SK-N-MC (cell line): Measurements from ENCODE around the gene SAT1.
"Not testable (repeated sequence)": the region's sequence is repeated elsewhere in the genome, so short reads cannot be mapped to it uniquely, and the experiment has no call there.

Experiments used
- DNase-seq: peaks from one replicate; pipeline ENCODE4 v3.0.0-alpha.2; 2011; ENCODE audit warnings: low read depth, low spot score
- H3K27ac ChIP-seq: fragments of 200-600 bp; sonication (generic); 2 replicates; pipeline ENCODE4 v1.5.1; 2016; ENCODE audit warnings: mixed run types
- H3K36me3 ChIP-seq: fragments of 200-600 bp; sonication (generic); 2 replicates; pipeline ENCODE4 v1.6.1; 2017; ENCODE audit warnings: antibody characterized with exemption, low read length, mixed read lengths; ENCODE audit not compliant: insufficient read depth
- H3K4me3 ChIP-seq: fragments of 200-600 bp; sonication (generic); 2 replicates; pipeline ENCODE4 v1.5.1; 2016
- H3K9ac ChIP-seq: fragments of 200-600 bp; sonication (generic); 2 replicates; pipeline ENCODE4 v1.8.0; 2017; ENCODE audit warnings: mixed run types, mixed read lengths; ENCODE audit not compliant: insufficient read length
- H3K9me3 ChIP-seq: fragments of 200-600 bp; sonication (generic); 2 replicates; pipeline ENCODE4 v1.6.1; 2017; ENCODE audit warnings: low read depth, mild to moderate bottlenecking, antibody characterized with exemption, low read length, moderate library complexity, mixed read lengths
- EZH2 ChIP-seq: fragments of 200-600 bp; sonication (generic); IDR thresholded peaks from one replicate; pipeline ENCODE4 v1.6.1; 2017; ENCODE audit warnings: antibody characterized with exemption
- FOXP2 ChIP-seq: optimal IDR thresholded peaks from 2 replicates; pipeline ENCODE3; 2011; ENCODE audit warnings: mild to moderate bottlenecking, moderate library complexity; ENCODE audit not compliant: insufficient read depth; ENCODE audit errors: extremely low read length, control extremely low read depth
- POLR2AphosphoS5 ChIP-seq: IDR thresholded peaks from 2 replicates; pipeline ENCODE4 v1.6.1; 2012; ENCODE audit warnings: mild to moderate bottlenecking, low read depth, low read length, borderline replicate concordance

SAT1 gene

DNA sequence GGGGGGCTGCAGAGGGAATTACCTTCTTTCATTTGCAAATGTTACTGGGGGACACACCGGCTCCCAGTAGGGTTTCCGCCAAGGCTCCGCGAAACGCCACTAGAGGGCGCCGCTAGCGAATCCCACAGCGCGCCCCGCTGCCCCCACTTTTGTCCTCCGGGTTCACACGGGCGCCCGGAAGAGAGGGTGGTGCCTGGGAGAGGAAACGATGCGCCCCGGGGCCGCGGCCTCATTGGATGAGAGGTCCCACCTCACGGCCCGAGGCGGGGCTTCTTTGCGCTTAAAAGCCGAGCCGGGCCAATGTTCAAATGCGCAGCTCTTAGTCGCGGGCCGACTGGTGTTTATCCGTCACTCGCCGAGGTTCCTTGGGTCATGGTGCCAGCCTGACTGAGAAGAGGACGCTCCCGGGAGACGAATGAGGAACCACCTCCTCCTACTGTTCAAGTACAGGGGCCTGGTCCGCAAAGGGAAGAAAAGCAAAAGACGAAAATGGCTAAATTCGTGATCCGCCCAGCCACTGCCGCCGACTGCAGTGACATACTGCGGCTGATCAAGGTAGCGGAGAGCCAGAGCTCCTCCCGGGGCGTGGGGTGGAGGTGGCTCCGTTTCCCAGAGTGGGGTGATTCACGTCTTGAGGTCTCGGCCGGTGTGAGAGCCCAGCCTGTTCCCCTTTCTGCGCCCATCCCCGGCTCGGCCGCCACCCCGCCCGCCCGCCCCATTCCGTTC lies at the start of gene SAT1:
Gene SAT1 (plus strand): TSS at position 311 of the 726 bp plus-strand sequence. CDS start 179 bp downstream, at position 490.
- DNase-seq = no peak
- no peaks in the 10 kb centered on the region for H3K9me3 ChIP-seq
- peak within 1 kb of the TSS; percentile 60 for H3K27ac ChIP-seq
- peak within 1 kb of the TSS; percentile 86 for H3K4me3 ChIP-seq
- peak within 1 kb of the TSS; percentile 77 for H3K9ac ChIP-seq
- no peaks in the 10 kb centered on the region; the same call in 1 of the 2 replicates for H3K36me3 ChIP-seq
- no peak for TF ChIP-seq EZH2
- TF ChIP-seq FOXP2 = no peak
- peak; percentile 99 for TF ChIP-seq POLR2AphosphoS5

DNA sequence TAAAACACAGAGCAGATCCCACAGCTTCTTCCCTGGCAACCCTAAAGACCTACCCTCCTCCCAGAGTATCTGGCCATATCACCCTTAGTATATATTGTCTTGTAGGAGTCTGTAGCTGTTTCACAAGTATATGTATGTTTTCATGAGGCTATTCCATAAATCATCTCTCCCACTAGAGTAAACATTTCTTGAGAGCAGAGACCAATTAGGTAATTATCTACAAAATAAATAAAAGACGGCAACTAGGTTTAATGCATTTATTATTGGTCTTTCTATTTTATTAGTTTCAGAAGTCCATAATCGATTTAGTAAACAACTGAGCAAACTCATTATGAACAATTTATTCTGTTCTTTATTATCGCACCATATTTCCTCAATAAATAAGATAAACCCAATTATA lies 46.9 kb upstream of the SAT1 start:
- Histone ChIP-seq H3K27ac (no peak overlapping the region), H3K36me3 (0 out of 2 replicates have a peak, but pooled peaks cover 4% of the 10 kb centered on the region), H3K4me3 (no peak overlapping the region), H3K9me3 (no peaks in the 10 kb centered on the region), H3K9ac (no peak overlapping the region)
- TF ChIP-seq FOXP2 = no peak
- no peak for TF ChIP-seq POLR2AphosphoS5
- no peak for TF ChIP-seq EZH2
- DNase-seq = no peak

DNA sequence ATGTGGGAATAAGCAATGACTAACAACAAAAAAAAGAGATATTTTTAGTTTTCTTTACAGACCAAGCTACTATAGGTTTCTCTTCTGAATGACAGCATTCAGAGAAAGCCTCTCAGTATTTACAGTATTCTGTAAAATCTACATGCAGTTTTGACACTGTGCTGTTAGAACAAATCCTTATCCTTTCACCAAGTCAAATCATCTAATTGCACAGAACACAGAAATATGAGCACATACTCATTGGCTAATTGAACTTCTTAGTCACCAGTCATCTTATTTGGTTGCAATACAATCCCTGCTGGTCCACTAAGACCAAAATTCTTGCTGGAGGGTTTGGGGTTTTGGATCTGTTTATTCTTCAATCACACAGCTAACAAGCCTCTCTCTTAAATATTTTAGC lies 45.6 kb upstream of the SAT1 start:
- TF ChIP-seq FOXP2 (no peak), POLR2AphosphoS5 (no peak), EZH2 (no peak)
- H3K36me3 ChIP-seq = 0 out of 2 replicates have a peak, but pooled peaks cover 4% of the 10 kb centered on the region
- no peaks in the 10 kb centered on the region for H3K9me3 ChIP-seq
- H3K27ac ChIP-seq = no peak overlapping the region
- no peak for DNase-seq
- H3K4me3 ChIP-seq = no peak overlapping the region
- no peak overlapping the region for H3K9ac ChIP-seq

DNA sequence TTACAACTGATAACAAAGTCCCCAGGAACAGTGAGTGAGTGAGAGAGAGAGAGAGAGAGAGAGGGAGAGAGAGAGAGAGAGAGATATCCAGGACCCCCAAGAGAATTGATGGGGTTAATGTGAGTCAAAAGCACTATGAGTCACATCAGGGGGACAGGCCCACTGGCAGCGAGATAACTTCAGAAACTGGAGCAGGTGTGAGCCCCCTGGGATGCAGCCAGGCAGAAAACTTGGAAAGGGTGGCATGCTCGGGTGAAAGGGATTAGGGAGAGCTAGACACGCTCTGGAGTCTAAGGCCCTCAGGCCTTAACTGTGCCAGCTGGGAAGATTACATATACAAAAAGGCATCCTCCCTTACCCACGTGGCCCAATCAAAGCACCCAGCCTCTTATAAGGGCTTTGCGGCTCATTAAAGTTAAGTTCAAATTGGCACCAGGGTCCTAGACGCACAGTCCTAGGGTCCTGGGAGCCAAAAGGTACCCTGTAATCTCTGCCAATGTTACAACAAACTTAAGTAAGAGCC lies 40.7 kb upstream of the SAT1 start:
- Histone ChIP-seq H3K9me3 (no peaks in the 10 kb centered on the region), H3K4me3 (peak overlapping the region; percentile 76), H3K36me3 (no peaks in the 10 kb centered on the region), H3K27ac (peak overlapping the region; percentile 37; the same call in 1 of the 2 replicates), H3K9ac (peak overlapping the region; percentile 51)
- TF ChIP-seq FOXP2 = no peak
- TF ChIP-seq EZH2 = no peak
- TF ChIP-seq POLR2AphosphoS5 = no peak
- DNase-seq = peak; percentile 37

DNA sequence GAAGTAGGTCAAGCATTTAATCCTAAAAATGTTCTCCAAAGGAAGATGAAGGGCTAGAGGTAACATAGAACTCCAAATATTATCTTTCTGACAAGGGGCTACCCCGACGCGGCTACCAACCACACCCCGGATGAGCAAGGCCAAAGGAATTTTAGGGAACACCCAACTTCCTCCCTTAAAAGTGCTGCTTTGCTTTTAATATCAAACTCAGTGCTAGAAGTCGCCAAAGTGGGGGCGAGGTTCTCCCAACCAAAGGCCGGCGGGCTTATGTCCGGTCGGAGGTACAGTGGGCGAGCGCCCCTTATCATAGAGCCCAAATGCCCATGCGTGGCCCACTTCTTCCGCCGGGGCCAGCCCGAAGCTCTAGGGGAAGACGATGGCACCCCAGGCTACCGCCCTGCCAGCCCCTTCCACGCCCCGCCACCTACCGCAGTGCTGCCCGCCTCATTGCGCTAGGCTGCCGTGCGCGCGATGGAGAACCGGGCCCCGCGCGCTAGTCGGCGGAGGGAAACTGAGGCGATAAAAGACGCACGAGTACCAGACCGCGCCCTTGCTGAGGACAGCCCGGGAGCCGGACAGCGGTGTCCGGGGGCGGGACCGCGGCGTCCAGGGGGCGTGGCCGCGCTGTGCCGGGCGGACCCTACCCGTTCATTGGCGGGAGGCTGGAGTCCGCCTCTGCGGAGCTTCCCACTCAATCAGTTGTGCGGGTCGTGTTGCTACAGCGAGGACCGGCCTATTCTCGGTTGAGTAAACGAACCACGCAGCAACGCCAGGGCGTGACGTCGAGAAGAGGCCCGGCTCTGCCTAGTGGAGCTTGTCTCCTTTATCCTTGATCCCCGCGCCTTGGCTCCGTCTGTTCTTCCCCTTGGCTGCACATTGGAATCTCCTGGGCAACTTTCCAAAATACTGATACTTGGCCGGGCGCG lies 40.0 kb upstream of the SAT1 start, which contains the start of gene ACOT9:
Gene ACOT9 (minus strand): TSS at position 580 of the 926 bp plus-strand sequence. CDS start 132 bp downstream, at position 448.
- peak within 1 kb of the TSS; percentile 51 for H3K9ac ChIP-seq
- DNase-seq = peak; percentile 44
- TF ChIP-seq POLR2AphosphoS5 = peak; percentile 74
- no peak for TF ChIP-seq EZH2
- TF ChIP-seq FOXP2 = no peak
- H3K9me3 ChIP-seq = no peaks in the 10 kb centered on the region
- H3K4me3 ChIP-seq = peak within 1 kb of the TSS; percentile 76
- peak within 1 kb of the TSS; percentile 37; the same call in 1 of the 2 replicates for H3K27ac ChIP-seq
- H3K36me3 ChIP-seq = no peaks in the 10 kb centered on the region

DNA sequence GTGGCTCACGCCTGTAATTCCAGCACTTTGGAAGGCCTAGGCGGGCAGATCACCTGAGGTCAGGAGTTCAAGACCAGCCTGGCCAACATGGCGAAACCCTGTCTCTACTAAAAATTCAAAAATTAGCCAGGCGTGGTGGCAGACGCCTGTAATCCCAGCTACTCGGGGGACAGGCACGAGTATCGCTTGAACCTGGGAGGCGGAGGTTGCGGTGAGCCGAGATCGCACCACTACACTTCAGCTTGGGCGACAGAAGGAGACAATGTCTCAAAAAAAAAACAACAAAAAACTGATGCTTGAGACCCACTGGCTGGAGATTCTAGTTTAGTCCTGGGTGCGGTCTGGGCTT lies 39.4 kb upstream of the SAT1 start:
- not testable (repeated sequence) for H3K9me3 ChIP-seq, H3K36me3 ChIP-seq, DNase-seq, H3K27ac ChIP-seq
- peak overlapping the region; percentile 51 for H3K9ac ChIP-seq
- H3K4me3 ChIP-seq = peak overlapping the region; percentile 76

DNA sequence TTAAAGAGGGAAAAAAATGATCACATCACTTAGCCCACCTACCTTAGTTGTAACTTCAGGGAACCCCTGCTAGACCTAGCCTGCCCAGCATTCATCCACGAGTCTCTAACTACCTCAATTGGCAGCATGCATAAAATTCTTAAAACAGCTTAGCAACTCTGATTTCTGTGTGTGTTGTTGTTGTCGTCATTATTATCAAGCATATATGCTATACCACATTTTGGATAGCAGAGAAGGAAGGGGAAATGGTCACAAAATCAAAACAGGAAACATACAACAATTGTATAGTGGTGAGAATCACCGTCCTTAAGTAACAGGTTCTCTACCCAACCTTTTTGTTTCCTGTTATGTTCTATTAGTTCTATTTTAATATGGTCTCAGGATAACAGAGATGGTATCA lies 37.2 kb upstream of the SAT1 start:
- Histone ChIP-seq H3K9ac (no peak overlapping the region), H3K4me3 (no peak overlapping the region), H3K9me3 (no peaks in the 10 kb centered on the region), H3K27ac (no peak overlapping the region), H3K36me3 (no peaks in the 10 kb centered on the region)
- TF ChIP-seq EZH2 (no peak), FOXP2 (no peak), POLR2AphosphoS5 (no peak)
- no peak for DNase-seq

DNA sequence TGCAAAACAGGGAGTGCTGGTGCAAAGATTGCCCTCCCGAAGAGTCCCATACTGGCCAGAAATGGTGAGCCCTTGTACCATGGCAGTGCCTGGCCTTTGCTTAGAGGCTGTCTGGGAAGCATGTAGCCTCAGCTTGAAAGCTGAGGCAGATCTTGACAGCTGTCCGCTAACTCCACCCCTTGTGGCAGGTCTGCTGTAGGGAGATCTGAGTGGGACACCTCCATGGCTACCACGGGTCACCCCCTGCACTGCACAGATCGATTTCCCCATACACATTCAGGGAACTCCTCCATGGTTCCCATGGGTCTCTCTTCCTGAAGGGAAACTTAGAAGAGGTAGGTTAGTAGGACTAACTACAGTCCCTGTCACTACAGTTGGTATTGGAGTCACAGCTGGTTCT lies 33.8 kb upstream of the SAT1 start:
- H3K4me3 ChIP-seq = no peak overlapping the region
- TF ChIP-seq FOXP2 = no peak
- no peak for TF ChIP-seq POLR2AphosphoS5
- TF ChIP-seq EZH2 = no peak
- no peaks in the 10 kb centered on the region for H3K9me3 ChIP-seq
- H3K36me3 ChIP-seq = no peaks in the 10 kb centered on the region
- H3K9ac ChIP-seq = no peak overlapping the region
- no peak overlapping the region for H3K27ac ChIP-seq
- no peak for DNase-seq
